Smooth muscle cell (in vitro differentiated cells): ENCODE data around the gene PLPP3. TPM values are rescaled to one million over a fixed set of nuclear protein-coding genes. Genes with fewer than 3 reads are reported as not detected.

ENCODE experiments used
- DNase-seq: peaks from one replicate; lab custom pipeline; 2025; ENCODE audit not compliant: unreplicated experiment; lab: John Stamatoyannopoulos, UW
- H2AFZ ChIP-seq: fragments of 200-600 bp; sonication (generic); 2 replicates; pipeline ENCODE4 v1.6.0; 2016; ENCODE audit warnings: antibody characterized with exemption, low read depth, mild to moderate bottlenecking
- H3F3A ChIP-seq: fragments of 200-600 bp; sonication (generic); 2 replicates; pipeline ENCODE4 v1.6.0; 2017; ENCODE audit warnings: antibody characterized with exemption, low read depth
- H3K27ac ChIP-seq: fragments of 200-600 bp; sonication (generic); 2 replicates; pipeline ENCODE4 v1.5.1; 2016; ENCODE audit warnings: low read depth, mild to moderate bottlenecking
- H3K27me3 ChIP-seq: fragments of 200-600 bp; sonication (generic); 2 replicates; pipeline ENCODE4 v1.6.1; 2016; ENCODE audit warnings: low read depth, mild to moderate bottlenecking
- H3K36me3 ChIP-seq: fragments of 200-600 bp; sonication (generic); 2 replicates; pipeline ENCODE4 v1.5.1; 2016; ENCODE audit warnings: low read depth
- H3K4me1 ChIP-seq: fragments of 200-600 bp; sonication (generic); 2 replicates; pipeline ENCODE4 v1.5.1; 2016; ENCODE audit warnings: low read depth
- H3K4me2 ChIP-seq: fragments of 200-600 bp; sonication (generic); 2 replicates; pipeline ENCODE4 v1.6.0; 2016; ENCODE audit warnings: mild to moderate bottlenecking
- H3K4me3 ChIP-seq: fragments of 200-600 bp; sonication (generic); 2 replicates; pipeline ENCODE4 v1.5.1; 2016; ENCODE audit warnings: mild to moderate bottlenecking
- H3K79me2 ChIP-seq: fragments of 200-600 bp; sonication (generic); 2 replicates; pipeline ENCODE4 v1.6.0; 2016; ENCODE audit warnings: low read depth, mild to moderate bottlenecking
- H3K9ac ChIP-seq: fragments of 200-600 bp; sonication (generic); 2 replicates; pipeline ENCODE4 v1.6.0; 2016; ENCODE audit warnings: low read depth
- H3K9me3 ChIP-seq: fragments of 200-600 bp; sonication (generic); replicated peaks from 2 replicates; pipeline ENCODE4 v1.5.1; 2016; ENCODE audit warnings: low read depth
- H4K20me1 ChIP-seq: fragments of 200-600 bp; sonication (generic); 2 replicates; pipeline ENCODE4 v1.6.0; 2016; ENCODE audit warnings: low read depth
- WGBS: methylation state at CpG from one replicate; pipeline ENCODE4 v1.1.7; 2016; ENCODE audit warnings: low lambda C conversion rate; 5-methylcytosine and 5-hydroxymethylcytosine counted together
- polyA plus RNA-seq: library from polyadenylated mRNA; unstranded; fragments of >200 nt; fragmentation: Nextera tagmentation; extraction: Ambion mirVana; gene quantifications from 2 replicates; pipeline ENCODE4 v1.2.1, GENCODE V29; 2016
- total RNA-seq: library from RNA; depleted of rRNA; stranded (reverse); fragments of >200 nt; gene quantifications from 2 replicates; pipeline ENCODE4 v1.2.3, GENCODE V29; 2014
- TF ChIP-seq, protein P1 (sequence below): fragments of 200-600 bp; sonication (generic); IDR thresholded peaks from 2 replicates; pipeline ENCODE4 v1.5.1; 2017; ENCODE audit warnings: borderline replicate concordance, mild to moderate bottlenecking, antibody characterized with exemption; ENCODE audit not compliant: insufficient read depth, poor library complexity, severe bottlenecking

Gene PLPP3
- total and polyA plus RNA-seq, 2 experiments from 2014 or later: 56.9 to 81.5 TPM

DNA sequence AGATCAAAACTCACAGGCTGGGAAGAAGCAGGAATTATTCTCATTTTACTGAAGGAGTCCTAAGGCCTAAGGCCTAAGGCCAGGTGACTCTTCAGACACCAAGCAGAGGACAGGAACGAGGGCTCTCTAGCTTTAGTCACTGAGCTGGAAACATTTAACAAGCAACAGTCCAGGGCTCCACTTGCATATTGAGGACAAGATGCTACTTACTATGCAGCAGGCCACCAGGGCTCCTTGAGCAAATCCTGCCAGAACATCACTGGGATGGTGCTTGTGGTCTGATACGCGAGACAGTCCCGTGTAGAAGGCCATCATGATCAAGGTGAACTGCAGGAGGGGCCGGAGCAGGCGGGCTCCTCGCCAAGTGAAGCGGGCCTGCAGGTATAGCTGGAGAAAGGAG, 67.6 kb downstream of the PLPP3 start:
- Histone ChIP-seq H3K4me1 (peaks cover 20% of the 10 kb centered on the region), H3K27ac (no peak overlapping the region), H3F3A (peaks cover 3% of the 10 kb centered on the region), H3K4me2 (no peak overlapping the region), H2AFZ (no peak overlapping the region), H3K4me3 (no peak overlapping the region), H3K79me2 (peaks cover 20% of the 10 kb centered on the region), H3K27me3 (no peaks in the 10 kb centered on the region), H3K36me3 (no peaks in the 10 kb centered on the region), H4K20me1 (peaks cover 66% of the 10 kb centered on the region), H3K9ac (no peak overlapping the region), H3K9me3 (no peaks in the 10 kb centered on the region)
- no peak for DNase-seq
- 93% methylated on average over 8 of the region's 8 CpGs for WGBS
- TF ChIP-seq, protein P1, sequence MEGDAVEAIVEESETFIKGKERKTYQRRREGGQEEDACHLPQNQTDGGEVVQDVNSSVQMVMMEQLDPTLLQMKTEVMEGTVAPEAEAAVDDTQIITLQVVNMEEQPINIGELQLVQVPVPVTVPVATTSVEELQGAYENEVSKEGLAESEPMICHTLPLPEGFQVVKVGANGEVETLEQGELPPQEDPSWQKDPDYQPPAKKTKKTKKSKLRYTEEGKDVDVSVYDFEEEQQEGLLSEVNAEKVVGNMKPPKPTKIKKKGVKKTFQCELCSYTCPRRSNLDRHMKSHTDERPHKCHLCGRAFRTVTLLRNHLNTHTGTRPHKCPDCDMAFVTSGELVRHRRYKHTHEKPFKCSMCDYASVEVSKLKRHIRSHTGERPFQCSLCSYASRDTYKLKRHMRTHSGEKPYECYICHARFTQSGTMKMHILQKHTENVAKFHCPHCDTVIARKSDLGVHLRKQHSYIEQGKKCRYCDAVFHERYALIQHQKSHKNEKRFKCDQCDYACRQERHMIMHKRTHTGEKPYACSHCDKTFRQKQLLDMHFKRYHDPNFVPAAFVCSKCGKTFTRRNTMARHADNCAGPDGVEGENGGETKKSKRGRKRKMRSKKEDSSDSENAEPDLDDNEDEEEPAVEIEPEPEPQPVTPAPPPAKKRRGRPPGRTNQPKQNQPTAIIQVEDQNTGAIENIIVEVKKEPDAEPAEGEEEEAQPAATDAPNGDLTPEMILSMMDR: no peak

GRCh38 chr1:56511364-56511763, 68.0 kb downstream of the PLPP3 start:
- TF ChIP-seq, protein P1: no peak
- DNase-seq: no peak
- Histone ChIP-seq H3K4me1 (peaks cover 24% of the 10 kb centered on the region), H3K27me3 (no peaks in the 10 kb centered on the region), H3K27ac (no peak overlapping the region), H3F3A (peaks cover 3% of the 10 kb centered on the region), H3K79me2 (peaks cover 20% of the 10 kb centered on the region), H3K4me2 (no peak overlapping the region), H2AFZ (no peak overlapping the region), H4K20me1 (peaks cover 62% of the 10 kb centered on the region), H3K9me3 (no peaks in the 10 kb centered on the region), H3K4me3 (no peak overlapping the region), H3K9ac (no peak overlapping the region), H3K36me3 (no peaks in the 10 kb centered on the region)
- 73% methylated on average over 6 of the region's 6 CpGs for WGBS

DNA sequence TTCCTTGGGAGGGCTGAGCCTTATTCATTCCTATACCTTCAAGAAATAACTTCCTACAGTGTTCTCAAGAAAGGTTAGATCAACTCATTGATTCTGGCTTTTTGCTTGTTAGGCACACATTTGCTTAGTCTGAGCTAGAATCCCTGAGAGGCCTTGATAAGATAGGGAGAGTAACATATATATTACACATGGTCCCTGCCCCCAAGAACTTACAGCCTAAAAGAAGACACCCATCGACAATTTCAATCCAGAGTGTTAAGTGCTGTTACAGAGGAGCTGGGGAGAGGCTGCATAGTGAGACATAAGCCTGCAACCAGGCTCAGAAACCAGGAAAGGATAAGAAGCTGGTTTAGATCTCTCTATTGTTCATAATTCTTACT, 68.7 kb downstream of the PLPP3 start:
- no peak for DNase-seq
- H3K36me3 ChIP-seq: no peaks in the 10 kb centered on the region
- H3K79me2 ChIP-seq: peaks cover 20% of the 10 kb centered on the region
- H3K9me3 ChIP-seq: no peaks in the 10 kb centered on the region
- H3K9ac ChIP-seq: no peak overlapping the region
- TF ChIP-seq, protein P1: no peak
- no peak overlapping the region for H3K4me3 ChIP-seq
- H3K27me3 ChIP-seq: no peaks in the 10 kb centered on the region
- H3K27ac ChIP-seq: no peak overlapping the region
- no peak overlapping the region for H2AFZ ChIP-seq
- H3K4me2 ChIP-seq: no peak overlapping the region
- H4K20me1 ChIP-seq: peaks cover 54% of the 10 kb centered on the region
- peaks cover 24% of the 10 kb centered on the region for H3K4me1 ChIP-seq
- H3F3A ChIP-seq: peaks cover 3% of the 10 kb centered on the region
- WGBS: 4% methylated on average over 1 of the region's 1 CpG
